Stimulated activated CD8-positive, alpha-beta memory T cell treated with anti-CD3 and anti-CD28 coated beads, Interleukin-15, amount 100 ng/mL, for 24 hours (primary cell): ENCODE results near the gene DNHD1.
A peak's percentile ranks its signal among the peaks of the same experiment; 100 is the strongest.

Experiments used
- DNase-seq: peaks from one replicate; pipeline ENCODE4 v3.0.0-alpha.2; 2020; ENCODE audit warnings: low read depth

The DNHD1 gene

DNA sequence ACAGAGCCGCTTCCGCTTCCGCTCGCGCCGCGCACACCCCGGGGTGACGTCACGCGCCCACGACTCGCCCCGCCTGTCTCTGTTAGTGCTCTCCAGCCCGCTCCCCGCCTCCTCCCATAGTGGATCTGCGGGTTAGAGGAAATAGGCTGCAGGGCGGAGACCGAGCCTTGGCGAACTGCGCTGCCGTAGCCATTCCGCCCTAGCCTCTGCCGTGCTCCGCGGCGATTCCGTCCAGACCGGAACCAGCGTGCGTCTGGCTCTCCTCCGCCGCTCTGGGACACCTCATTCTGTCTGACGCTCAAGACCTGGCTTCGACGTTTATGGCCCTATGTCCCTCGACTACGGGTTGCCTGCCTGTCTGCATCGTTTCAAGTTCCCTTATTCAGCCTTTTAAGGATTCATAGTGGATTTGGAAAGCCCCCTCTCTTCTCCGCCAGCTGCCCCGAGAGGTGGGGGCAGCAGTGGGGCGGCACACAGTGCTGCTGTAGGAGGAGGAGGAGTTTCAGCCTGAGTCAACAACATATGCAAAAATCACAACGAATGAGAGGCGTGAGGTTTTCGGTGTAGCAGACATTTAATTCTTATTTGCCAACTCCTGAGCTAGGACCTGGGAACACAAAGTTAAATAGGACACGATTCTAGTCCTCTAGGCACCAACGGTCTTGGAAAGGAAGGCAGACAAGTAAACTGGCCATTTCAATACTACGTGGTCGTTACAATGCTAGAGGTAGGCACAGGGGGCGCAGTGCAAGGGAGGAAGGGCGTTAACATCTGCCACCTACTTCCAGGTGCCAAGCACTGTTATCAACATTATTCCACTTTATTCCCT lies 115.3 kb downstream of the DNHD1 start, which contains the start of gene TAF10:
Gene TAF10 (minus strand): TSS at position 4 of the 829 bp plus-strand sequence. CDS start 27 bp downstream, outside the sequence.
- DNase-seq = peak; percentile 90

- no peak for DNase-seq
Observed at GRCh38 chr11:6613496-6613895, 116.4 kb downstream of the DNHD1 start.

DNA sequence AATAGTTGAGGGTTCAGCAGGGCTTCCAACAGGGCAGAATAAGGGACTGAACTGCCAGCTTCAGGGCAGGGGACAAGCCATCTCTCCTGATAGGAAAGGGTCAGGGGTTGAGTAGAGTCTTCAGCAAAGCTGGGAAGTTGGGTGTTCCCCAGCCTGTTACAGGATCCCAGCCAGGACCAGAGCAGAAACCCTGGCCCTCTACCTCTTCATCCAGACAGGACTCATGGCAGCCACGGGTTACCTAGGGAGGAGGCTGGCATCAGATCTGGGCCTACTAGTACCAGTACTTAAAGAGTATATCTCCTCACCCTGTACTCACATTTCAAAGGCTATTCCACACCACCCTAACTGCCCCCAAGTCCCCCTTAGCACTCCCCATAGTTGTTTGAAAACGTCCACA lies 117.4 kb downstream of the DNHD1 start:
- DNase-seq = no peak

- DNase-seq = no peak
Observed at GRCh38 chr11:6615046-6615445, 118.0 kb downstream of the DNHD1 start.

- no peak for DNase-seq
Observed at GRCh38 chr11:6615882-6616585, 119.0 kb downstream of the DNHD1 start.

- no peak for DNase-seq
Observed at GRCh38 chr11:6616596-6617250, 119.6 kb downstream of the DNHD1 start.

- no peak for DNase-seq
Observed at GRCh38 chr11:6617315-6617781, 120.3 kb downstream of the DNHD1 start.

DNA sequence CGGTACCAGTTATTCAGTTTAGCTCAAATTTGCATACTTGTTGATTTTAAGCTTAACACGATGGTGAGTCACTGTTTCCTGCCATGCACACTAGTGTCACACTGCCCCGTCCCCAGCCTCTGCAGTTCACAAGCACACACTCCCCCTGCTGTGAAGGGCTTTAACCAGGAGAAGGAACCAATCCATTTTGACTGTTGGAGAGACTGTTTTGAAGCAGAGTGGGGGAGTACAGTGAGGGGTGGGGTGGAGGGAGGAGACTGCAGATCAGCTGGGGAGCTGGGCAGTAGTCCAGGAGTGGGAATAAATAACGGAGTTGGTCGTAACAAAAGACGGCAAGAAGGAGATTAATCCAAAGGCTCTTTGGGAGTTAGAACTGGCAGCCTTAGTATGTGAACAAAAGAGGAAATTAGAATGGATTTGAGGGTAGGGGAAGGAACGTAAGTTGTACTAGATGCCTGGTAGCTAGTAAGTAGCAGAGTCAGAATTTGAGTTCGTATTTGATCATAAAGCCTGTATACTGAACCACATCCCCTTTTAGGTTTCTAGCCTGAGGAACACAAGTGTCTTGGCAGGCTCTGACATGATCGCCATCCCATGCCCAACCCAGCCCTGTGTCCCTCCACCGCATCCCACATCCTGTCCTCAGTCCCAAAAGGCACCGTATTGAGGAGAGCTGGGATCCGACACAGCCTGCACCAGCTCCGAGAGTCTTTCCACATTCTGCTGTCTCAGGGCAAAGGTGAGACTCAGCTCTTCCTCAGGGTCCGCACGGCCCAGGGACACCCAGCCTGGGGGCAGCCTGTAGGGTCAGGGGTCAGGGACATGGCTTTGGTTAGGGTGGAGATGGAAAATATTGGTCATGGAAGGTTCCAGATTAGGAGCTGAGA lies 121.3 kb downstream of the DNHD1 start:
- DNase-seq = no peak

DNA sequence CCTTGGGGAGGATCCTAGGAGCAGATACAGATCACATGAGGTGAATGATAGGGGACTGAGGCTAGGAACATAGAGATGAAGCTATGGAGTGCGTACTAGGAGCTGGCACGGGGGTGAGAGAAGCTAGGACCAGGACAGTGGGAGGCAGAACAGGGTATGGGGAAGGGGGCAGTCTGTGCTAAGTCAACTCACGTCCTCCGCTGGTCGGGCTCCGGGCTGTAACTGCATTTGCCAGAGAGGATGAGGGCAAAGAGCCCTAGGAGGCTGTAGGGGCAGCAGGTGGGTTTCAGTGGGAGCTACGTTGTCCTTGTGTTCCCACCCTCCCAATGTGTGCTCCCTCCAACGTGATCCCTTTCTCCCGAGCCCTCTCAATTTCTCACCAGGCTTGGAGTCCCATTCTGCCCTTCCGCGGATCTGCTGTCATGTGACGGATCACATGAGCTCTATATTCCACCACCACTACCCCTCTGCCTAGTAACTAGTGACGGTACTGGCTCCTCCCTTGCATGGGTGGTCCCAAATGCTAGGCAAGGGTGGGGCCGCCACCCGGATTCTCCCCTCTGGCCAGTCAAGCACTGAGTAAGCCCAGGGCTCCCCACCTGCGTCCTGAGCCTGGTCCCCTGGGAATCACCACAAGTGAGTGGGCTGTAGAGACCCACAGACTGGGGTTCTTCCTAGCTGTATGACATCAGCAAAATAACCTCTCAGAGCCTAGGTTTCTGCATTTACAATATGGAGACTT lies 122.1 kb downstream of the DNHD1 start, which contains the start of gene TPP1:
Gene TPP1 (minus strand): TSS at position 419 of the 742 bp plus-strand sequence. CDS start 22 bp downstream, at position 397.
- peak; percentile 64 for DNase-seq

- no peak for DNase-seq
Observed at GRCh38 chr11:6620636-6621035, 123.6 kb downstream of the DNHD1 start.
